HepG2 (cell line): ENCODE data around the gene GDAP1L1. TPM values are rescaled to one million over a fixed set of nuclear protein-coding genes. Genes with fewer than 3 reads are reported as not detected.

ENCODE experiments used
- AKAP8 ChIP-seq: sonication (generic); formaldehyde crosslinking; IDR thresholded peaks from 2 replicates; pipeline ENCODE4 v1.5.1; 2020; ENCODE audit warnings: mild to moderate bottlenecking, missing genetic modification reagents
- ARNT ChIP-seq: fragments of 450-650 bp; IDR thresholded peaks from 2 replicates; pipeline ENCODE4 v1.6.1; 2017
- ETV5 ChIP-seq: IDR thresholded peaks from 2 replicates; pipeline ENCODE4 v1.6.1; 2018; ENCODE audit warnings: missing biosample characterization, missing genetic modification reagents, inconsistent platforms, borderline replicate concordance
- HCFC1 ChIP-seq: fragments of 150-350 bp; IDR thresholded peaks from 2 replicates; pipeline ENCODE4 v1.6.1; 2014; ENCODE audit warnings: low read depth, low read length
- HDAC1 ChIP-seq: sonication (generic); formaldehyde crosslinking; IDR thresholded peaks from 2 replicates; pipeline ENCODE4 v1.5.1; 2020; ENCODE audit warnings: mild to moderate bottlenecking, missing genetic modification reagents
- HNRNPH1 ChIP-seq: fragments of 200-400 bp; formaldehyde crosslinking; optimal IDR thresholded peaks from 2 replicates; pipeline ENCODE3; 2017; ENCODE audit warnings: mild to moderate bottlenecking, low read depth, low read length
- KAT2B ChIP-seq: fragments of 150-350 bp; IDR thresholded peaks from 2 replicates; pipeline ENCODE4 v1.6.1; 2014; ENCODE audit warnings: low read depth, low read length, borderline replicate concordance
- MYC ChIP-seq: sonication (generic); formaldehyde crosslinking; IDR thresholded peaks from 2 replicates; pipeline ENCODE4 v1.9.0; 2021; ENCODE audit warnings: missing genetic modification reagents, borderline replicate concordance
- NFRKB ChIP-seq: fragments of 450-650 bp; IDR thresholded peaks from 2 replicates; pipeline ENCODE4 v1.6.1; 2017
- PITX1 ChIP-seq: sonication (generic); formaldehyde crosslinking; IDR thresholded peaks from 2 replicates; pipeline ENCODE4 v1.5.1; 2020; ENCODE audit warnings: mild to moderate bottlenecking, missing genetic modification reagents
- POGZ ChIP-seq: sonication (generic); formaldehyde crosslinking; IDR thresholded peaks from 2 replicates; pipeline ENCODE4 v1.4.0; 2020; ENCODE audit warnings: mild to moderate bottlenecking, missing genetic modification reagents
- RARA ChIP-seq: IDR thresholded peaks from 2 replicates; pipeline ENCODE4 v1.6.1; 2016; ENCODE audit warnings: missing genetic modification reagents, missing compliant biosample characterization
- RFXANK ChIP-seq: IDR thresholded peaks from 2 replicates; pipeline ENCODE4 v1.6.1; 2016
- ZNF3 ChIP-seq: IDR thresholded peaks from 2 replicates; pipeline ENCODE4 v1.7.0; 2017; ENCODE audit warnings: inconsistent platforms
- ZNF331 ChIP-seq: sonication (generic); formaldehyde crosslinking; IDR thresholded peaks from 2 replicates; pipeline ENCODE4 v1.4.0; 2020; ENCODE audit warnings: missing genetic modification reagents
- ZNF549 ChIP-seq: sonication (generic); formaldehyde crosslinking; IDR thresholded peaks from 2 replicates; pipeline ENCODE4 v1.5.0; 2020; ENCODE audit warnings: missing genetic modification reagents
- ZNF709 ChIP-seq: sonication (generic); formaldehyde crosslinking; IDR thresholded peaks from 2 replicates; pipeline ENCODE4 v1.5.0; 2020; ENCODE audit warnings: mild to moderate bottlenecking, missing genetic modification reagents
- polyA plus RNA-seq, 8 experiments: library from polyadenylated mRNA; depleted of rRNA in 3 of 8; stranded (reverse) in 7 of 8; unstranded in 1 of 8; fragments of >200 nt; fragmentation: Illumina TruSeq in 4 of 8; extraction: Trizol in 4 of 8; gene quantifications; 2 replicates each; pipeline versions ENCODE4 v1.2.1 to v1.2.3, GENCODE V29; 2011 to 2016; ENCODE audit warnings: low read depth in 4 of 8, missing spikeins in 1 of 8, mixed read lengths in 1 of 8; ENCODE audit not compliant: insufficient read depth in 1 of 8
- total RNA-seq, 5 experiments: library from RNA; depleted of rRNA; stranded (reverse); fragments of >200 nt; fragmentation: Illumina TruSeq; extraction: Trizol; gene quantifications; 2 replicates each; pipeline ENCODE4 v1.2.3, GENCODE V29; 2016; ENCODE audit warnings: low read depth in 1 of 5
- TF ChIP-seq, protein P1 (sequence below), 2 experiments: sonication (generic) in 1 of 2; formaldehyde crosslinking in 1 of 2; IDR thresholded peaks; 2 replicates each; pipeline versions ENCODE4 v1.4.0 to v1.6.1; 2016 to 2020; ENCODE audit warnings: borderline replicate concordance in 1 of 2, low read depth in 1 of 2, mild to moderate bottlenecking in 1 of 2, missing genetic modification reagents in 1 of 2
- TF ChIP-seq, protein P2 (sequence below): sonication (generic); formaldehyde crosslinking; IDR thresholded peaks from 2 replicates; pipeline ENCODE4 v1.5.1; 2020; ENCODE audit warnings: mild to moderate bottlenecking, missing genetic modification reagents, borderline replicate concordance
- TF ChIP-seq, protein P3 (sequence below): sonication (generic); formaldehyde crosslinking; IDR thresholded peaks from 2 replicates; pipeline ENCODE4 v1.4.0; 2020; ENCODE audit warnings: missing genetic modification reagents, mild to moderate bottlenecking, borderline replicate concordance
- TF ChIP-seq, protein P4 (sequence below): sonication (generic); formaldehyde crosslinking; IDR thresholded peaks from 2 replicates; pipeline ENCODE4 v1.4.0; 2020; ENCODE audit warnings: missing genetic modification reagents

GDAP1L1 gene
- total and polyA plus RNA-seq, 2 of the 13 experiments (the other 11 are each of a cell fraction or from before 2014, with no cell fraction given), result 0.04 TPM; not detected in 1

DNA sequence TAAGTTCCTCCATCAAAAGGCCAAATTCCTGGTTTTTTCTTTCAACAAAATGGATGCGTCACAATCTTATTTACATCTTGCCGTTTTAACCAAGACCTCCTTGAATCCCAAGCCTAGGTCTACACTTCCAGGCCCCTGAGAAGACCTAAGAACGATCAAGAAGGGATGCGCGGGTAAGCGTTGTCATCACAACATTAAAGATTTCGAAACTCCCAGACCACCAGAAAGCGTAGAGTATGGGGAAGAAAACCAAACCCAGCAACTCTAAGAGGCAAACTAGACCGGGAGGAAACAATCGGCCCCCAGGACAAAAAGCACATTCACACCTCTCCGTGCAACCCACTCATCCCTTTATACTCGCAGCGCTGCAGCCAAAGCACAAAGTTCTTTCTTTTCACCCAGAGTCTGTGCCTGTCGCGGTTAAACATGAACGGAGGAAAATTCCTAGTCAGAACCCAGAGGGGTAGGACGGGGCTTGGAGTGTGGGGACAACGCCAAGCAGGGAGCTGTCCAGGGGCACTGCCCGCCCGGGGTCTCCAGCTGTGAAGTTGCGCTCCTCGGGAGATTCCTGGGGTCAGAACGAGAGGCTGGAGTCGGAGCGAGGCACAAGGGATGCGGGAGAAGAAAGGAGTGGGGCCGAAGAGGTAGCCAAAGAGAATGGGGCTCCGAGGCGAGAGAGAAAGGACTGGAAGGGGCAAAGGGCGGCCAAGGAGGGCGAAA is 37.3 kb upstream of the GDAP1L1 start (continued):
- TF ChIP-seq, protein P1, sequence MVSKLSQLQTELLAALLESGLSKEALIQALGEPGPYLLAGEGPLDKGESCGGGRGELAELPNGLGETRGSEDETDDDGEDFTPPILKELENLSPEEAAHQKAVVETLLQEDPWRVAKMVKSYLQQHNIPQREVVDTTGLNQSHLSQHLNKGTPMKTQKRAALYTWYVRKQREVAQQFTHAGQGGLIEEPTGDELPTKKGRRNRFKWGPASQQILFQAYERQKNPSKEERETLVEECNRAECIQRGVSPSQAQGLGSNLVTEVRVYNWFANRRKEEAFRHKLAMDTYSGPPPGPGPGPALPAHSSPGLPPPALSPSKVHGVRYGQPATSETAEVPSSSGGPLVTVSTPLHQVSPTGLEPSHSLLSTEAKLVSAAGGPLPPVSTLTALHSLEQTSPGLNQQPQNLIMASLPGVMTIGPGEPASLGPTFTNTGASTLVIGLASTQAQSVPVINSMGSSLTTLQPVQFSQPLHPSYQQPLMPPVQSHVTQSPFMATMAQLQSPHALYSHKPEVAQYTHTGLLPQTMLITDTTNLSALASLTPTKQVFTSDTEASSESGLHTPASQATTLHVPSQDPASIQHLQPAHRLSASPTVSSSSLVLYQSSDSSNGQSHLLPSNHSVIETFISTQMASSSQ (IDR thresholded peaks at IDR 0.05; ENCODE audit: low read depth), result no peak
- TF ChIP-seq, protein P1 (CRISPR knock-in tag; IDR thresholded peaks at IDR 0.05; ENCODE audit: borderline replicate concordance), result no peak
- TF ChIP-seq NFRKB (no peak), HCFC1 (no peak), AKAP8 (CRISPR knock-in tag) (no peak), ZNF549 (CRISPR knock-in tag) (no peak), HDAC1 (CRISPR knock-in tag) (0 out of 2 replicates have a peak, but pooled peaks have one; percentile 12), POGZ (CRISPR knock-in tag) (no peak), HNRNPH1 (no peak), ARNT (no peak), ETV5 (CRISPR knock-in tag) (no peak), KAT2B (no peak), ZNF709 (CRISPR knock-in tag) (no peak), ZNF3 (no peak), RARA (no peak), ZNF331 (peak; percentile 45; the same call in 1 of the 2 replicates), PITX1 (CRISPR knock-in tag) (no peak), MYC (CRISPR knock-in tag) (no peak), RFXANK (no peak)
- TF ChIP-seq, protein P2, sequence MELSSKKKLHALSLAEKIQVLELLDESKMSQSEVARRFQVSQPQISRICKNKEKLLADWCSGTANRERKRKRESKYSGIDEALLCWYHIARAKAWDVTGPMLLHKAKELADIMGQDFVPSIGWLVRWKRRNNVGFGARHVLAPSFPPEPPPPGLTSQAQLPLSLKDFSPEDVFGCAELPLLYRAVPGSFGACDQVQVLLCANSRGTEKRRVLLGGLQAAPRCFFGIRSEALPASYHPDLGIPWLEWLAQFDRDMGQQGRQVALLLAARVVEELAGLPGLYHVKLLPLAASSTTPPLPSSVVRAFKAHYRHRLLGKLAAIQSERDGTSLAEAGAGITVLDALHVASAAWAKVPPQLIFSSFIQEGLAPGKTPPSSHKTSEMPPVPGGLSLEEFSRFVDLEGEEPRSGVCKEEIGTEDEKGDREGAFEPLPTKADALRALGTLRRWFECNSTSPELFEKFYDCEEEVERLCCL, result no peak
- TF ChIP-seq, protein P3, sequence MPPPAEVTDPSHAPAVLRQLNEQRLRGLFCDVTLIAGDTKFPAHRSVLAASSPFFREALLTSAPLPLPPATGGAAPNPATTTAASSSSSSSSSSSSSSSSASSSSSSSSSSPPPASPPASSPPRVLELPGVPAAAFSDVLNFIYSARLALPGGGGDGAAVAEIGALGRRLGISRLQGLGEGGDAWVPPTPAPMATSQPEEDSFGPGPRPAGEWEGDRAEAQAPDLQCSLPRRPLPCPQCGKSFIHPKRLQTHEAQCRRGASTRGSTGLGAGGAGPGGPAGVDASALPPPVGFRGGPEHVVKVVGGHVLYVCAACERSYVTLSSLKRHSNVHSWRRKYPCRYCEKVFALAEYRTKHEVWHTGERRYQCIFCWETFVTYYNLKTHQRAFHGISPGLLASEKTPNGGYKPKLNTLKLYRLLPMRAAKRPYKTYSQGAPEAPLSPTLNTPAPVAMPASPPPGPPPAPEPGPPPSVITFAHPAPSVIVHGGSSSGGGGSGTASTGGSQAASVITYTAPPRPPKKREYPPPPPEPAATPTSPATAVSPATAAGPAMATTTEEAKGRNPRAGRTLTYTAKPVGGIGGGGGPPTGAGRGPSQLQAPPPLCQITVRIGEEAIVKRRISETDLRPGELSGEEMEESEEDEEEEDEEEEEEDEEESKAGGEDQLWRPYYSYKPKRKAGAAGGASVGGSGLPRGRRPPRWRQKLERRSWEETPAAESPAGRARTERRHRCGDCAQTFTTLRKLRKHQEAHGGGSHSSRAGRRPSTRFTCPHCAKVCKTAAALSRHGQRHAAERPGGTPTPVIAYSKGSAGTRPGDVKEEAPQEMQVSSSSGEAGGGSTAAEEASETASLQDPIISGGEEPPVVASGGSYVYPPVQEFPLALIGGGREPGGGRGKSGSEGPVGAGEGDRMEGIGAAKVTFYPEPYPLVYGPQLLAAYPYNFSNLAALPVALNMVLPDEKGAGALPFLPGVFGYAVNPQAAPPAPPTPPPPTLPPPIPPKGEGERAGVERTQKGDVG (CRISPR knock-in tag), result no peak; the same call in 1 of the 2 replicates
- TF ChIP-seq, protein P4, sequence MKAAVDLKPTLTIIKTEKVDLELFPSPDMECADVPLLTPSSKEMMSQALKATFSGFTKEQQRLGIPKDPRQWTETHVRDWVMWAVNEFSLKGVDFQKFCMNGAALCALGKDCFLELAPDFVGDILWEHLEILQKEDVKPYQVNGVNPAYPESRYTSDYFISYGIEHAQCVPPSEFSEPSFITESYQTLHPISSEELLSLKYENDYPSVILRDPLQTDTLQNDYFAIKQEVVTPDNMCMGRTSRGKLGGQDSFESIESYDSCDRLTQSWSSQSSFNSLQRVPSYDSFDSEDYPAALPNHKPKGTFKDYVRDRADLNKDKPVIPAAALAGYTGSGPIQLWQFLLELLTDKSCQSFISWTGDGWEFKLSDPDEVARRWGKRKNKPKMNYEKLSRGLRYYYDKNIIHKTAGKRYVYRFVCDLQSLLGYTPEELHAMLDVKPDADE, result no peak
